GM12892 (cell line): ENCODE data around the gene NAP1L5.

Experiments
- POLR2A ChIP-seq: IDR thresholded peaks from 2 replicates; pipeline ENCODE4 v1.6.1; 2011; ENCODE audit warnings: low read depth, low read length, control low read depth
- TAF1 ChIP-seq: IDR thresholded peaks from 2 replicates; pipeline ENCODE4 v1.6.1; 2011; ENCODE audit warnings: low read depth, mild to moderate bottlenecking, control low read depth, low read length, borderline replicate concordance

DNA sequence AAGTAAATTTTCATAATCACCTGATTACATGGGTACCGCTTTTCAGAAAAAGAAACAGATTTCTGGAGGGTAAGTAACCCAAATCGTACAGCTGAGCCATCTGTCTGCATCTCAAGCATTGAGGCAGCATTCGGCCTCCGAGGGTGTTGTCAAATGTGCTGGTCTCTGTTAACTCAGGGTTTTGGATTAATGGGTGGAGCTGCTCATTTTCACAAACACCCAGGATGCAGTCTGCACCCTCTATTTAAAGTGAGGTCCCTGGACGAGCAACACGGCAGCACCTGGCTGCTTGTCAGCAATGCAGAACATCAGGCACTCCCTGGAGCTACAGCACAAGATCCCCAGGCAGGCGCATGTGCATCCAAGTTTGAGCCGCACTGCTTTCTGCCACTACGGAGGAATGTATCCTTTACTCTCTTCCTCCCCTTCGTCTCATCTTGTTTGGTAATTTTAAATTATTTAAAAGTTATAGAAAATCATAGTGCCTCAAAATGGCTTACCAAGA lies 24.7 kb upstream of the NAP1L5 start:
- no peak for TF ChIP-seq POLR2A
- TF ChIP-seq TAF1 = no peak
